WI38 (cell line): ENCODE results near the gene TBCD.

Experiments
- H3K4me3 ChIP-seq: 2 replicates; pipeline ENCODE4 v1.5.1; 2011; ENCODE audit warnings: low read depth, mild to moderate bottlenecking, control low read depth, low read length
- CTCF ChIP-seq: IDR thresholded peaks from 2 replicates; pipeline ENCODE4 v1.5.1; 2012; ENCODE audit warnings: low read depth, mild to moderate bottlenecking, control low read depth, low read length

The TBCD gene

DNA sequence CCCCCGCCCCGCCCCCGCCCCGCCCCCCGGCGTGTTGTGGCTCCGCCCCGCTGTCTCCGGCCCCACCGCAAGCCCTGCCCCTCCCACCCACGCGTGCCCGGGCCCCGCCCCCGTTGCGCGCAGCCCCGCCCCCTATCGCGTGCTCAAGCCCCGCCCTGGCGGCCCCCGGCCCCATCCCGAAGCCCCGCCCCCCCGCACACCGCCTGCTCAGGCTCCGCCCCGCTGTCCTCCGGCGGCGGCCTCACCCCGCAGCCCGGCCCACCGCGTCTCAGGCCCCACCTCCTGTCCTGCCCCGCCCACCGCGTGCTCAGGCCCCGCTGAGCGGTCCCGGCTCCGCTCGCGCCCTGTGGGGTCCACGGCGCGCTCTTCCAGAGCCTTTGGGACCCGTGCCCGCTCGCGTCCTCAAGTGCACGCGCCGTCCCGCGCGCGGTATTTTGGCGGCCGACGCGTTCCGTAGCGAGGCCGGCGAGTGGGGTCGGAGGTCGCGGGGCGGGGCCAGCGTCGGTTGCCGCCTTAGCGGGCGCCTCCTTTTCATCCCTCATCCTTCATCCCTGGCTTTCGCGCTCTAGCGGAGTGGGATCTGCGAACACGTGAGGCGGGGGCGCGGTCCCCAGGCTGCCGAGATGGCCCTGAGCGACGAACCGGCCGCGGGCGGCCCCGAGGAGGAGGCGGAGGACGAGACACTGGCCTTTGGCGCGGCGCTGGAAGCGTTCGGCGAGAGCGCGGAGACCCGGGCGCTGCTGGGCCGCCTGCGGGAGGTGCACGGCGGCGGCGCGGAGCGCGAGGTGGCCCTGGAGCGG lies at the start of gene TBCD:
Gene TBCD (plus strand): TSS at position 495 of the 800 bp plus-strand sequence. CDS start 129 bp downstream, at position 624.
- H3K4me3 ChIP-seq: peak within 1 kb of the TSS; percentile 82
- TF ChIP-seq CTCF: no peak

DNA sequence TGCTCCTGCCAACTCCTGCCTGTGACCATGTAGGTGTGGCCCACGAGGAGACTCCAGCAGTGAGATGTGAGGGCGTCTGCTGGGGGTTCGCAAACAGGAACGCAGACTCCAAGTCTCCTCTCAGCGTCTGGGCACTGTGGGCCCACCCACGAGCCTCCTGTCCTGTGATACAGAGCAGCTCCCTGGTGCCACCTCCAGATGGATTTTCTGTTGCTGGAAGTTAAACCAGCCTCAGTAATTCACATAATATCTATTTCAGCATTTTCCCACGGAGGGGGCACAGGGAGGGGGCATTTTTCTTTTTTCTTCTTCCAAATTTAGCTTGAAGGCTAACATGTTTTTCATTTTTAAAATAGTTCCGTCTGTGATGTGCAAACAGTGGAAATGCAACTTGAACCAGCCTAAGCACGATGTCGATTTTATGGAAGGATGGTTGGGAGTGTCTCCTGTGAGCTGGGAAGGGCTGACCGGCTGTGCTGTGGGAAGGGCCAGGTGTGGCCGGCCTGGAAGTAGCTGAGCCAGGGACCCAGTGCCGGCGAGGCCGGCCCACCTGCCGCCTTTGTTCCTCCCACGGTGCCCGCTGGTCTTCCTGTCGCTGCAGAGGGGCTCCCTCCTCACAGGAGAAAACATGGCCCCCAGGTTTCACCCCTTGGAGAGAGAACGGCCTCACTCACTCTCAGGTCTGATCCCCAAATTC lies 49.5 kb upstream of the TBCD start:
- TF ChIP-seq CTCF: no peak

DNA sequence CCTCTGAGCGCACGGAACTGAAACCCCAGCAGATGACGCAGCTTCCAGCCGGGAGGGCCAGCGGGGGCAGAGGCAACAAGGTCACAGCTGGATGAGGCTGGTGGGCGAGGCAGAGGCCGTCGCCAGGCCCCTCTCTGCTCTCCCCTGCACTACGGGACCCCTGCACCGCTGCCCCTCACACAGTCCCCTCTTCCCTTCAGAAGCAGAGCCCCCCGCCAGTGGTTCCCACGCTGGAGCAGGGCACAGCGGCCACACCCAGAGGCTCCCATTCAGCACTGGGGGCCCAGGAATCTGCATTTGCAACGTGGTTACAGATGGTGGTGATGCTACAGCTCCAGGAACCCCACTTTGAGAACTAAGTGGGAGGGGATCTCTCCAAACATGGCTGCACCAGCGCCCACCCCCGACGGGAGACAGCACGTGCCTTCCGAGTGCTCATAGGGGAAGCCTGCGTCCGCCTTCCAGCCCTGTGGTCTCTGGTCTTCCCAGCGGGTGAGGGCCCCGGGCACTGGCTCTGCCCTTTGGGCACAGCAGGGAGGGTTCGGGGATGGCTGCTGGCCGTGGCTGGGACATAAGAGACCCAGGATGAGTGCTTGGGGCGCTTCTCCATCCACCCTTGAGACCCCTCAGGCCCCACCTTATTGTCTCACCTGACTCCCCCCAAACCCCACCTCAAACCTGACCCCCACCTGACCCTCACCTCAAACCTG lies 48.7 kb upstream of the TBCD start:
- TF ChIP-seq CTCF: no peak
- no peak overlapping the region for H3K4me3 ChIP-seq

More for the DNA sequence above, 49.5 kb upstream of the TBCD start:
- H3K4me3 ChIP-seq: no peak overlapping the region

- no peak overlapping the region for H3K4me3 ChIP-seq
- TF ChIP-seq CTCF: no peak
These were observed 47.7 kb upstream of the TBCD start for GRCh38 chr17:82703935-82704865.

DNA sequence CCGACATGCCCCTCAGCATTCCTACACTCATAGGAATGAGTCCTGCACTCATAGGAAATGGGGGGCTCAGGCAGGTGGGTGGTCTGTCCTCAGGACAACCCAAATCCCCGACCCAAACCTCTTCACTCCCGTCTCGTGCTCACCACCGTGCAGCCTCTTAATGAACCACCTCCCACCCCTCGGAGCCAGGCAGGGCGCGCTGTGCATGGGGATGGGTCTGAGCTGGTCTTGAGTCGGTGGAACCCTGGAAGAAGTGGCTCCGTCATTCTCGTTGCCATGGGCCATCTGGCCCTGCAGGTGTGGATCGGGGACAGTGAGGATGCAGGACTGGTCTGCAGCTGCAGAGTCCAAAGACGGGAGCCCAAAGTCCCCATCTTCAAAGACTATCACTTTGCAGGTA lies 47.0 kb upstream of the TBCD start:
- TF ChIP-seq CTCF: no peak
- no peak overlapping the region for H3K4me3 ChIP-seq

DNA sequence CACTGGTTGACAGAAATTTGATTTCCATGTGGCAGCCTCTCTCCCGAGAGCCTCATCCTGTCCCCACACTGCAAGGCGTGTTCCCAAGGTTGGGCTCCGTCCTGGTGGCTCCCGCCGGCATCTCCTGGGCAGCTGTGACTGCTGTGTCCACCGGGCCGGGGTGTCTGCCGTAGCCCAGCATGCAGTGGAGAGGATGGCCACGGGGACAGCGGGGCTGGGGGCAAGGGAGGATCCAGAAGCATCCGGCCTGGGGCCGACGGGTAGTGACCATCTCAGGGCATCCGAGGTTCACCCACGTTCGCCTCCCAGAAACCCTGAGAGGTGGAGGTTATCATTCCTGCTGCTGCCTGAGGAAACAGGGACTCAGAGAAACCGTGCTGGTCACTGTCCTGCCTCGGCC lies 46.1 kb upstream of the TBCD start:
- H3K4me3 ChIP-seq: no peak overlapping the region
- TF ChIP-seq CTCF: no peak
